DMS 273 treated with DMSO at 0.1 percent for 48 hours (cell line): Measurements from ENCODE around the gene FAM151A.
"Not testable (repeated sequence)": the region's sequence is repeated elsewhere in the genome, so short reads cannot be mapped to it uniquely, and the experiment has no call there.

Experiments used
- DNase-seq: peaks from one replicate; lab custom pipeline; 2025; lab: John Stamatoyannopoulos, UW

The FAM151A gene

GRCh38 chr1:54636461-54637446 is 13.4 kb upstream of the FAM151A start:
- DNase-seq = not testable (repeated sequence)

DNA sequence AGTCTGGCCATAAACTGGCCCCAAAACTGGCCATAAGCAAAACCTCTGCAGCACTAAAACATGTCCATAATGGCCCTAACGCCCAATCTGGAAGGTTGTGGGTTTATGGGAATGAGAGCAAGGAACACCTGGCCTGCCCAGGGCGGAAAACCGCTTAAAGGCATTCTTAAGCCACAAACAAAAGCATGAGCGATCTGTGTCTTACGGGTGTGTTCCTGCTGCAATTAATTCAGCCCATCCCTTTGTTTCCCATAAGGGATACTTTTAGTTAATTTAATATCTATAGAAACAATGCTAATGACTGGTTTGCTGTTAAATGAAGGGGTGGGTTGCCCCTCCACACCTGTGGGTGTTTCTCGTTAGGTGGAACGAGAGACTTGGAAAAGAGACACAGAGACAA is 12.5 kb upstream of the FAM151A start:
- DNase-seq = not testable (repeated sequence)

GRCh38 chr1:54627196-54627595 is 3.9 kb upstream of the FAM151A start:
- no peak for DNase-seq

GRCh38 chr1:54624466-54625464 is 1.4 kb upstream of the FAM151A start:
- DNase-seq = no peak

- DNase-seq = no peak
These were observed 3.6 kb downstream of the FAM151A start for GRCh38 chr1:54619749-54620148.

DNA sequence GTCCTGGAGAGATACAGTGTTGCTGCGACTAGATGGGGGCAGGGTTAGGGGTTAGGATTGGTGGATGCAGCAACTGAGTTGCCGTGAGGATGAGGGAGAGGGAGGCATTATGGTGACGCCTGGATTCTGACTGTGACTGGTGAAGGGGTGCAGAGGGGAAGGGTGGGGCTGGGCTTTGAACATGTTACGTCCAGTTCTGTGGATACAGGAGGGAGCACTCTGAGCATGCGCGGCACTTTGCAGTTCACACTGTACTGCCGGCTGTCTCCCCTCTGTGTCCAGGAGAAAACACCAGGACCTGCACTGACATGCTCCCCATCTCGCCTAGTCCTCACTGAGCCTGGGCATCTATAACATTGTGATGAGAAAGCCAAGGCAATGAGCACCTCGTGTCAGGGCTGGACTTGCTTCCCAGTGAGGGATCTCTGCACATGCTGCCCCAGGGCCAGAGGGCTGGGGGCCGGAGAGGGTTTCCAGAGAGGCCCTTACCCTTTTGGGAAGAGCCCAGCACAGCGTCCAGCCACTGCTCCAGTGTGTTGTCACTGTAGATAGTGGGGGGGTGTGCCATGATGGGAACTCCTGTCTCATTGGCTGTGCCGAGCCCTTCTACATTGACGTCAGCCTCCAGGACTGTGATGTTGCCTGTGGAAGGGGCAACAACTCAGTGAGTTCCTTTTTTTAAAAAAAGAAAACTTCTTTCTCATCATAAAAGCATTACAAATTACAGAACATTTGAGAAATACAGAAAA is 7.6 kb downstream of the FAM151A start:
- no peak for DNase-seq

DNA sequence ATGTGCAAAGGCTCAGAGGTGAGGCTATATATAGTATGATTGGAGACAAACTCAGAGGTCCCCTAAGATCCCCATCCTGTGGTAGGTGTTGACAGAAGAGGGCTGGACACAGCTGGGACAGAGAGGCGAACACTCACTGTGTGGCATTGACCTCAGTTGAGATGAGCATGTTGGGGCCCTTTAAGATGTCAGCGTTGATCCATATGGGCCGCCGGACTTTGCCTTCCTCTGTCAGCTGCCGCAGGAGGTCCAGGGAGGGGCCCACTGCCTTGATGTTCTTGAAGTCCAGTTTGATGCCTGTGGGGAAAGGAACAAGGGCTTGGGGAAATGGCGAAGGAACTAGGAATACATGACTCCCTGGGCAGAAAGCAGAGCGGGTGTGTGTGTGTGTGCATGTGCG is 8.8 kb downstream of the FAM151A start:
- DNase-seq = no peak

DNA sequence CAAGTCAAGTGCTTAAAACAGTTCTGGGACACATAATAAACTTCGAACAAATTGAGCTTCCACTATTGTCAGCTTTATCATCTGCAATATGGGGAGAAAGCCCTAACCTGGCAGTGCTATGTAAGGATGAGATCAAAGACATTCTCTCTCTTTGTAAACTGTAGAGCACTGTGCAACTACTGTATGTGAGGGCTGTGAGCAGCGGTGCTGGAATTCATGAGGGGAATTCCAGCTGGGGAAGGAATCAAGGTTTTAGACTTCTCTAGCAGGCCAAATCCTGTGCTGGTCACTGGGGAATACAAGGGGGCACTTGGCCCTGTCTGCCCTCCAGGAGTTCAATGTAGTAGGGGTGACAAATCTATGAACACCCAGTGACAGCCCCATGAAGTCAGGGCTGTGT is 9.3 kb downstream of the FAM151A start:
- DNase-seq = no peak

GRCh38 chr1:54611621-54612020 is 11.7 kb downstream of the FAM151A start:
- no peak for DNase-seq

- DNase-seq = no peak
These were observed 12.4 kb downstream of the FAM151A start for GRCh38 chr1:54610601-54611580.

- no peak for DNase-seq
These were observed 13.3 kb downstream of the FAM151A start for GRCh38 chr1:54610048-54610447.

DNA sequence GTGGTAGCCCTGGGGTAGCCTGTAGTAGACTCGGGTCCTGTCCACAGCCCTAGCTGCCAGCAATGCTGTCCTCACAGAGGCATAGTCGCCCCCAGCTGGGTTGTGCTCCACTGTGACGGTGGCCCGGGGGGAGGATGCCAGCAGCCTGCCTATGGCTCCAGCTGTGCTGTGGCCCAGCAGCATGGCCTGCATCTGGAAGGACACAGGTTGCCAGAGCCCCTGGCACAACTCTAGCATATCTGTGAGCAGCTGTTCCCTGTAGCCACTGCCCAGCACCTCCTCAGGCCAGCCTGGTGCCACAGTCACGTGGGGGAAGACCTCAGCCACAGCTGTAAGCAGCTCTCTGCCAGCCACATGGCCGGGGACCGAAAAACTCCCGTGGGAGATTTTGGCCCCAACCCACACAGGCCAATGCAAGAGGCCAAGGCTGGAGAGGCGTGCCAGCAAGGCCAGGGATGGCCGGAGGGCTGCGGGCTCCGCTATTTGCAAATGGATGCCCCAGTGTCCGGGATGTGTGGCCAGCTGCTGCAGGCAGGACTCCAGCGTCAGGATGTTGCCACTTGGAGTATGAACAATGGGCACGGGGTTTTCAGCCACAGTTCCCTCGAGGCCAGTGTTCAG is 13.9 kb downstream of the FAM151A start:
- DNase-seq = no peak

DNA sequence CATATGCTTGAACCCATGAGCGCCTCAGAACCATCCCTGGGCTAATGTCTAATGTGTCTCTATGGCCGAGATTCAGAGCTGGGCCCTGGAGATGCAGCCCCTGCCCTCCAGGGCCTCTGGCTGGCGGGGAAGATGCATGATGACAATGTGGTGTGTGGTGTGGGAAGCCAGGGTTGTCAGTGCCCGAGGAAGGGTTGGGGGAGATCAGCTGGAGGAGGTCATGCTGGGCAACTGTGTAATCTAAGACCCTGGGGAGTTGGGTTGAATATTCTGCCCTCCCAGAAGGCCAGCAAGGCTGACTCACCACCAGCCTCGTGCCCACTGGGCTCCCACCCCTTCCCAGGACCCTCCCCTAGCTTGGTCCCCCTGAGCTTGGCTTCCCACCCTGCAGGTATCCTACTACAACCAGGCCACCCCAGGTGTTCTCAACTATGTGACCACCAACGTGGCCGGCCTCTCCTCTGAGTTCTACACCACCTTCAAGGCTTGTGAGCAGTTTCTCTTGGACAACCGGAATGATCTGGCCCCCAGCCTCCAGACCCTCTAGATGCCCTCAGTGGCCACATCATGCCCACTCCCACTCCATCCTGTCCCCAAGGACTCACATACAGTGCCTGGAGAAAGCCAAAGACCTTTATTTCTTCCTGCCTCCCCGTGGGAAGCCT is 14.6 kb downstream of the FAM151A start:
- DNase-seq = no peak

GRCh38 chr1:54607821-54608565 is 15.3 kb downstream of the FAM151A start:
- DNase-seq = no peak

GRCh38 chr1:54606990-54607325 is 16.4 kb downstream of the FAM151A start:
- DNase-seq = no peak

GRCh38 chr1:54606096-54606989 is 17.0 kb downstream of the FAM151A start:
- no peak for DNase-seq

GRCh38 chr1:54604572-54605370 is 18.6 kb downstream of the FAM151A start:
- no peak for DNase-seq
